Amniotic epithelial cell (primary cell): ENCODE data around the gene MTHFD2L.
"Not testable (repeated sequence)": the region's sequence is repeated elsewhere in the genome, so short reads cannot be mapped to it uniquely, and the experiment has no call there.

Experiments used
- DNase-seq: peaks from one replicate; pipeline ENCODE4 v3.0.0-alpha.2; 2010; ENCODE audit warnings: low read depth

The MTHFD2L gene

GRCh38 chr4:74157561-74158465 is at the start of gene MTHFD2L:
Gene MTHFD2L, plus strand, starts transcription at chr4:74158118. Its CDS starts 21 bp downstream, at chr4:74158139.
- peak; percentile 92 for DNase-seq

DNA sequence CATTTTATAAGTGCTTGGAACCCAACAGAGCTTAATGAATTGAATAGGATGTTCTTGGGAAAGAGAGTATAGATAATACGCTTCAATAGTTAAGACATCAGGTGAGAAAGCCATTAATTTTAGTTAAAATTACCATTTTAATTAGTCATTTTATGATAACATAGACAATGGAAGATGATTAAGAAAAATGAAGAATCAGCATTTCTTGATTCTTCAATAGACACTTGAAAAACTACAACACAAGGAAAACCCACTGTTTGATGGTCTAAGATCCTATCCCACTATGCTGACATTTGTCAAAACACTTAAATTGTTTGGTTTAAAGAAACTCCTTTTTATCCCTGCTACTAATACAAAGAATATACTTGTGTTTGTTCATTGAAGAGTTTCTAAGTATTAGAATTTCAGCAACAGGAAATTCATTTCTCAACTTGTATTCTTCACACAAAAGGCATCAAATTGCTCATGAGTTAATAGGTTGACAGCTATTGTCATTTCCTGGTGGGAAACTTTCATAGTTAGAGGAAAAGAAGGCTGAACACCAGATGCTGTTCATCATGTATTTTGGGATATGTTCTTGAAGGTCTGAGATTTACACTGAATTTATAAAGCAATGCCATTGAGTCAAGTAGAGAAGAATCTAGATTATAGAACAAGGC is 49.3 kb upstream of the MTHFD2L start:
- DNase-seq, result no peak

DNA sequence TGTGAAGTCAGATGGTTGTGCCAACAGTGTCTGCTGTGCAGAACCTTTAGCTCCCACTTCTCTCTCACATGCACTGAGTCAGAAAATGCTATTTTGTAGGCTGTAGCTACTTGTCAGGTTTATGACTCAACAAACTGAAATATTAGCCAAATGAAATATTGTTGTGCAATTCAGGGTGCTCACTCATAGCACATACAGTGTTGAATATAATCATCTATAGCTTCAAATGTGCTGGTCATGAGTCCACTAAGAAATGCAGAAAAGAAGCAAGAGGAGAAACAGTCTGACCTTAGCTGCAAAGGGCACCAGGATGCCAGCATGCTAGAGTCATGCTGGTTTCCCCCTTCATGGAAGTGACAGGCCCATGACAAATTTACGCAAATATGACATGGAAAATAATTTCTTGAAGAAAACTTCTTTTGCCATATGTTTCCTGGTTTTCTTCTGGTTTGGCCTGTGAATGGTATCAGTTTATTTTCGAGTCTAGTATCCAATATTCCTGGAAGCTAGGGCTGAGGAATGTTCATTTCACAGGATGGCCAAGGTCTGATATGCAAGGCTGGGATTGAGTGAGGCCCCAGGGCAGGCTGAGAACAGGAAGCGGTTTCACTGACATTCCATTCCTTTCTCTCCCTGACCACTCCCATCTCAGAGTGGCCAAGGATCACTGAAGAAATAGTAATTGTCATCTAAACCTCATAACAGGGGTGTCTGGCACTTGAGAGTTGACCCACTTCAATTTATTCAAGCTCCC is 48.6 kb upstream of the MTHFD2L start:
- peak; percentile 99 for DNase-seq

GRCh38 chr4:74109870-74110605 is 47.9 kb upstream of the MTHFD2L start:
- DNase-seq, result peak; percentile 96

GRCh38 chr4:74110670-74111069 is 47.2 kb upstream of the MTHFD2L start:
- no peak for DNase-seq

- no peak for DNase-seq
These were observed 46.5 kb upstream of the MTHFD2L start for GRCh38 chr4:74111306-74111975.

- DNase-seq, result peak; percentile 82
These were observed 45.9 kb upstream of the MTHFD2L start for GRCh38 chr4:74111990-74112389.

DNA sequence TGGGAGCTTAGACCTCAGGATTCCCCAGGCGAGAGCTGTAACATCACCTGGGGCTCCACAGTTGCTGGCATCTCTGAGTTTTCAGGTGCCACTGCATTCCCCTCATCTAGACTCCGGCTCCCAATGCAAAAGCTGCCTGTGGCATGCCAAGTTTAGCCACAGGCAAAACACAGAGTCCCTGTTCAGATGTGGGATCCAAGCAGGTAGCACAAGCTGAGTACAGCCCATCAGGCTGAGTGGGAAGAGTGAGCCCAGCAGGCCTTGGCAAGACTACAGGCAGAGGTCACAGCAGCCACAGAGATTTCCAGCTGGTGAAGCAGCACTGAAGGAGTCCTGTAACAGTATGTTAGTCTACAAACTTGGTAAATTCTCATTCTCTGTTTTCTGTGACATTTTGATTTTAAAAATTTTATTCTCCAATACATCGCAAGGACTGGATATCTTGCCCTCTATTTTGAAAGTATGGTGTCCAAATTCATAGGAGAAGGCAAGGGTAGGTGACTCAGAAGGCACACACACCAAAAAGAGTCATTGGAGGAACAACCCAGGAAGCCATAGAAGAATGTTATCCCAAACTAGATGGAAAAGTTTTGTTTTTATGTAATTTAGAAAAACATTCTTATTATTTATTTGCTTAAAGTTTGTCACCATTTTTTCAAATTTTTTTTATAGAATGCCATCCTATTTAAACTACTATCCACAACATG is 45.4 kb upstream of the MTHFD2L start:
- DNase-seq, result peak; percentile 48

DNA sequence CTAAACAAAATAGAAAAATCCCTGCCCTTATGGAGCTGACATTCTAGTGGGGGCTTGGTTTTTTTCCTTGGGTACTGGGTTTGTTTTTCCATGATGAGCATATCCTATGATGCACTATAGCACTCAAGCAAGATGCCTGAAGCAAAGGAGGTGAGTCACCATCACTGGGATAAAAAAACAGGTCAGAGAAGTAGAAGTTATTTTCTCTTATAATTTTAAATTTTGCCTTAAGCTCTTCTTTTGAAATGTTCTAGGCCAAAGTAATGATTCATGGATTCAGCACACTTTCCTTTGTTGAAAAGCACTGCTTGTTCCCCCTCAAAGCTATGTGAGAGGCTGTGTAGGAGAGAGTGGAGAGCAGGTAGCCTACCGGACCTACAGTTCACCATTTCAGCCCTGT is 43.7 kb upstream of the MTHFD2L start:
- peak; percentile 77 for DNase-seq

DNA sequence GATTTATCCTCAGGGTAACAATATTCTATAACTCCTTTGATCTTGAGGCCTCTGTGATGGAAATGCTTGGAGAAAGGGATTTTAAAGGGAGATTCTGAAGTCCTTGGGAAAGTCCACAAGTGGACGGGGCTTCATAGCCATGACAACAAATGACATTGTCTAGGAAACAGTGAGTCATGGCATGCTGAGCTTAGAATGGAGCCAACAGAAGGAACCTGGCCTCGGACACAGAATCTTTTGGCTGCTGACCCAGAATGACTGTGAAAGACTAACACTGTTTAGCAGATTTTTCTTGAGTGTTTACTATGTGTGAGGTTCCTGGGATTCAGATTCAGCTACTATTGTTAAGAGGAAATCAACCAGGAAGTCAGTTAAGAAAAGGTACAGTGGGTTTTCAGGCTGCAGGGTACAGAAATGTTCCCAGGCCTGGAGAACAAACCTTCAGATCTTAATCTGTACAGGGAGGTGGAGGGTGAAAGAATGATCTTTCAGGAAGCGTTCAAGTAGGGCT is 40.8 kb upstream of the MTHFD2L start:
- peak; percentile 86 for DNase-seq

DNA sequence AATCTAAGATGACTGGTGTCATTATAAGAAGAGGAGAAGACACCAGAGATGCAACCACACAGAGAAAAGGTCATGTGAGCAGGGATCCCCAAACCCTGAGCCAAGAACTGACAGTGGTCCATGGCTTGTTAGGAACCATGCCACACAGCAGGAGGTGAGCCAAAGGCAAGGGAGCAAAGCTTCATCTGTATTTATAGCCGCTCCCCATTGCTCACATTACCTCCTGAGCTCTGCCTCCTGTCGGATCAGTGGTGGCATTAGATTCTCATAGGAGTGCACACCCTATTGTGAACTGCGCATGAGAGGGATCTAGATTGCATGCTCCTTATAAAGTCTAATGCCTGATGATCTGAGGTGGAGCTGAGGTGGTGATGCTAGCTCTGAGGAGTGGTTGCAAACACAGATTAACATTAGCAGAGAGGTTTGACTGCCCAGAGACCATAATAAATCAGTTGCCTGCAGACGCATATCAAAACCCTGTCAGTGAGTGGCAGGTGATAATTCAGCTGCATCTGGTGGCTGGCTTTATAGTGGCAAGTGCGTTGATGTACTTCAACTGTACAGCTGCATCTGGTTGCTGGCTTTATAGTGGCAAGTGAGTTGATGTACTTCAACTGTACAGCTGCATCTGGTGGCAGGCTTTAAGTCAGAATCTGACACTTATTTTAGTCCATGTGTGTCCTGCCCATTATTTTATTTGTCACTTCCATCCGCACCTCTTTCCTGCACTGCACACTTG is 39.1 kb upstream of the MTHFD2L start:
- no peak for DNase-seq

DNA sequence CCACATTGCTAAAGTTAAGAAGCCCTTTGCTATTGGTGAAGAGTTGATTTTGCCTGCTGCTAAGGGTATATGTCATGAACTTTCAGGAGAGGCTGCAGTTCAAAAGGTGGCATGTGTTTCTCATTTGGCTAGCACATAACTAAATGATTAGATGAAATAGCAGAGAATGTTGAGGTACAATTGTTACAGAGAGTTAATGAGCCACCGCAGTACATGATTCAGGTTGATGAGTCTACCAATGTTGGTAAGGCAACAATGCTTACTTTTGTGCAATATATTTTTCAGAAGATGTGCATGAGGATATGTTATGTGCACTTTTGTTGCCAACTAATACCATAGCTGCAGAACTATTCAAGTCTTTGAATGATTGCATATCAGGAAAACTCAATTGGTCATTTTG is 37.8 kb upstream of the MTHFD2L start:
- DNase-seq, result no peak

DNA sequence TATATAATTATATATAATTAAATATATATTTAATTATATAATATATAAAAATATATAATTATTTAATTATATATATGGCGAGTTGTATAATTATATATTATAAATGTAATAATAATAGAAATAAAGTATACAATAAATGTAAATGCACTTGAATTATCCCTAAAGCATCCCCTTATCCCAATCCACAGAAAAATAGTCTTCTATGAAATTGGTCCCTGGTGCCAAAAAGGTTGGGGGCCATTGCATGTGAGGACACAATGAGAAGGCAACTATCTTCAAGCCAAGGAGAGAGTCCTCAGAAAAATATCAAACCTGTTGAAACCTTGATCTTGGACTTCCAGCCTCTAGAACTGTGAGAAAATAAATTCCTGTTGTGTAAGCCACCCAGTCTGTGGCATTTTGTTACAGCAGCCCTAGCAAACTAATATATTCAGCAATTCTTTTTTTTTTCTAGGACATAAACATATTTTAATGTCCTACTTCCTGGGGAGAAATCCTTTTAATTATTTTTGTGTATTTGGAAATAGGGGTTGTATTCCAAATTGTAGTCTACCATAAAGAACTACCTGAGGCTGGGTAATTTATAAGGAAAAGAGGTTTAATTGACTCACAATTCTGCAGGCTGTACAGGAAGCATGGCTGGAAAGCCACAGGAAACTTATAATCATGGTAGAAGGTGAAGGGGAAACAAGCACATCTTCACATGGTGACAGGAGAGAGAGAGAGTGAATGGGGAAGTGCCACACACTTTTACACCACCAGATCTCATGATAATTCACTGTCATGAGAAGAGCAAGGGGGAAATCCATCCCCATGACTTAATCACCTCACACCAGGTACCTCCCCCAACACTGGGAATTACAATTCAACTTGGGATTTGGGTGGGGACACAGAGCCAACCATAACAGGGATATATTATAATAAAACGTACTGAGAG is 36.0 kb upstream of the MTHFD2L start:
- DNase-seq, result no peak

DNA sequence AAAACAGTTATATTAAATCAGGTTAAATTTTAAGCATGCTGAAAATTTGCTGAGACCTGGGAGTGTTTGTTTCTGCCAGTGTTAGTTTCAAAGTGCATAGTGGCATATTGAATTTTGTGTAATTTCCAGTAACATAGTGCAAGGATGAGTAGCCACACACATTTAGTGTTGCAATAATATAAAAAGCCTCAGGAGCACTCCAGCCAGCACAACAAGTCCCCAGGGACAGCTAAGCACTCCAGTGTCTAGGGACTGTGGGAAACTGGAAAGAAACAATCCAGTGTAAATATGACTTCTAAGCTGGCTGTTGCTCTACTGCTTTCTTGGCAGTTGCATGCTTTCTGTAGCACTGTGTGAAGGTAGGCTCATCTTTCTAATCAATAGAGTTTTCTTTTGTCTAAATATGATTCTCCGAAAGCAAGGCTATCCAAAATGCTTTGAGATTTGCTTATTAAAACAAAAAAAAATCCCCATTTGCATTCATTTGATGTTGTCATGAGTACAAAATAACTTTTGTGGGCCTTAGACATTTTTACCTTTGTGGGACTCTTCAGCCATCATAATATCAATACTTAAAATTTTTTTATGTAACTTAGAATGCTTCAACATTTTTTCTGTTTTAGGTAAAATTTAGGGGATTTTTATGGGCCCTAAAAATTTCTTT is 34.7 kb upstream of the MTHFD2L start:
- DNase-seq, result peak; percentile 63

GRCh38 chr4:74125029-74125428 is 32.9 kb upstream of the MTHFD2L start:
- DNase-seq, result no peak

DNA sequence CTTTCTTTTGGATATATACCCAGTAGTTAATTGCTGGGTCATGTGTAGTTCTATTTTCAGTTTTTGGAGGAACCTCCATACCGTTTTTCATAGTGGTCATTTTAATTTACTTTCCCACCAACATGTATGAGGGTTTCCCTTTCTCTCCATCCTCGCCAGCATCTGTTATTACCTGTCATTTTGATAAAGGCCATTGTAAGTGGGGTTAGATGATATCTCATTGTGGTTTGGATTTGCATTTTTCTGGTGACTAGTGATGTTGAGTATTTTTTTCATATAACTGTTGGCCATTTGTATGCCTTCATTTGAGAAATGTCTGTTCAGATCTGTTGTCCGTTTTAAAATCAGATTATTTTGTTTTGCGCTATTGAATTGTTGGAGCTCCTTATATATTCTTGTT is 30.2 kb upstream of the MTHFD2L start:
- peak; percentile 77 for DNase-seq

DNA sequence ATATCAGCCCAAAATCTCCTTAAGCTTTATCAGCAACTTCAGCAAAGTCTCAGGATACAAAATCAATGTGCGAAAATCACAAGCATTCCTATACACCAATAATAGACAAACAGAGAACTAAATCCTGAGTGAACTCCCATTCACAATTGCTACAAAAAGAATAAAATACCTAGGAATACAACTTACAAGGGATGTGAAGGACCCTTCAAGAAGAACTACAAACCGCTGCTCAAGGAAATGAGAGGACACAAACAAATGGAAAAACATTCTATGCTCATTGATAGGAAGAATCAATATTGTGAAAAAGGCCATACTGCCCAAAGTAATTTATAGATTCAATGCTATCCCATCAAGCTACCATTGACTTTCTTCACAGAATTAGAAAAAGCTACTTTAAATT is 27.1 kb upstream of the MTHFD2L start:
- DNase-seq, result not testable (repeated sequence)

- DNase-seq, result not testable (repeated sequence)
These were observed 25.7 kb upstream of the MTHFD2L start for GRCh38 chr4:74132188-74132587.
